Smooth muscle cell (in vitro differentiated cells): ENCODE results near the gene ASCL5. TPM values are rescaled to one million over a fixed set of nuclear protein-coding genes. Genes with fewer than 3 reads are reported as not detected.
A peak's percentile ranks its signal among the peaks of the same experiment; 100 is the strongest.

Experiments
- DNase-seq: peaks from one replicate; lab custom pipeline; 2025; ENCODE audit not compliant: unreplicated experiment; lab: John Stamatoyannopoulos, UW
- H2AFZ ChIP-seq: fragments of 200-600 bp; sonication (generic); 2 replicates; pipeline ENCODE4 v1.6.0; 2016; ENCODE audit warnings: antibody characterized with exemption, low read depth, mild to moderate bottlenecking
- H3F3A ChIP-seq: fragments of 200-600 bp; sonication (generic); 2 replicates; pipeline ENCODE4 v1.6.0; 2017; ENCODE audit warnings: antibody characterized with exemption, low read depth
- H3K27ac ChIP-seq: fragments of 200-600 bp; sonication (generic); 2 replicates; pipeline ENCODE4 v1.5.1; 2016; ENCODE audit warnings: low read depth, mild to moderate bottlenecking
- H3K27me3 ChIP-seq: fragments of 200-600 bp; sonication (generic); 2 replicates; pipeline ENCODE4 v1.6.1; 2016; ENCODE audit warnings: low read depth, mild to moderate bottlenecking
- H3K36me3 ChIP-seq: fragments of 200-600 bp; sonication (generic); 2 replicates; pipeline ENCODE4 v1.5.1; 2016; ENCODE audit warnings: low read depth
- H3K4me1 ChIP-seq: fragments of 200-600 bp; sonication (generic); 2 replicates; pipeline ENCODE4 v1.5.1; 2016; ENCODE audit warnings: low read depth
- H3K4me2 ChIP-seq: fragments of 200-600 bp; sonication (generic); 2 replicates; pipeline ENCODE4 v1.6.0; 2016; ENCODE audit warnings: mild to moderate bottlenecking
- H3K4me3 ChIP-seq: fragments of 200-600 bp; sonication (generic); 2 replicates; pipeline ENCODE4 v1.5.1; 2016; ENCODE audit warnings: mild to moderate bottlenecking
- H3K79me2 ChIP-seq: fragments of 200-600 bp; sonication (generic); 2 replicates; pipeline ENCODE4 v1.6.0; 2016; ENCODE audit warnings: low read depth, mild to moderate bottlenecking
- H3K9ac ChIP-seq: fragments of 200-600 bp; sonication (generic); 2 replicates; pipeline ENCODE4 v1.6.0; 2016; ENCODE audit warnings: low read depth
- H3K9me3 ChIP-seq: fragments of 200-600 bp; sonication (generic); replicated peaks from 2 replicates; pipeline ENCODE4 v1.5.1; 2016; ENCODE audit warnings: low read depth
- H4K20me1 ChIP-seq: fragments of 200-600 bp; sonication (generic); 2 replicates; pipeline ENCODE4 v1.6.0; 2016; ENCODE audit warnings: low read depth
- WGBS: methylation state at CpG from one replicate; pipeline ENCODE4 v1.1.7; 2016; ENCODE audit warnings: low lambda C conversion rate; 5-methylcytosine and 5-hydroxymethylcytosine counted together
- polyA plus RNA-seq: library from polyadenylated mRNA; unstranded; fragments of >200 nt; fragmentation: Nextera tagmentation; extraction: Ambion mirVana; gene quantifications from 2 replicates; pipeline ENCODE4 v1.2.1, GENCODE V29; 2016
- total RNA-seq: library from RNA; depleted of rRNA; stranded (reverse); fragments of >200 nt; gene quantifications from 2 replicates; pipeline ENCODE4 v1.2.3, GENCODE V29; 2014
- TF ChIP-seq, protein P1 (sequence below): fragments of 200-600 bp; sonication (generic); IDR thresholded peaks from 2 replicates; pipeline ENCODE4 v1.5.1; 2017; ENCODE audit warnings: borderline replicate concordance, mild to moderate bottlenecking, antibody characterized with exemption; ENCODE audit not compliant: insufficient read depth, poor library complexity, severe bottlenecking

Gene ASCL5
- total and polyA plus RNA-seq, 2 experiments from 2014 or later = not detected

DNA sequence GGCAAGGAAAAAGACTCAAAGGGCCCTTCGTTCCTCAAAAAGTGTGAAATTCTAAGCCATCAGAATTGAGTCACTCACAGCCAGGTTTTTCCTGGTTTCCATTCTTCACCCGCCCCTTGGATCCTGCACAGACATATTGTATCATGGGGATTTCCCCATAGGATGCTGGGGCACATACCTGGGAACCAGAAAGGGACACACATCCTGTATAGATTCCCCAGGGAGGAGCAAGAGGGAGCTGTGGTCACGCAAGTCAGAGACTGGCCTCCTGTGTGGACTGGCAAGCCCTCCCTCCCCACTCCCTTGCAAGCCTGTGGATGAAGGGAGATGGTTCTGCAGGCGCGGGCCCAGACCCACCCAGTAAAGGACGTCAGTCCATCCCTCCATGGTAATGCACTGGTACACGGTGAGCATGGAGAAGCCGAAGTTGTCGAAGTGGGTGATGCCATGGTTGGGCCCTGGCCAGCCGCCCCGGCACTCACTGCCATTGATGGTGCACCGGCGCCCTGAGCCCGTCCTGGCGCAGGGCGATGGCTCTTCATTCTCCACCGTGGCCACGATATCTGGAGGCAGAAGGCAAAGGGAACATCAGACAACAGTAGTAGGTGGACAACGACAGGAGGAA, 38.0 kb downstream of the ASCL5 start:
- H3K9ac ChIP-seq = no peak overlapping the region
- DNase-seq = no peak
- 96% methylated on average over 19 of the region's 19 CpGs for WGBS
- no peaks in the 10 kb centered on the region for H3K79me2 ChIP-seq
- no peak overlapping the region for H3K4me3 ChIP-seq
- no peaks in the 10 kb centered on the region for H4K20me1 ChIP-seq
- H3F3A ChIP-seq = no peaks in the 10 kb centered on the region
- no peaks in the 10 kb centered on the region for H3K36me3 ChIP-seq
- no peaks in the 10 kb centered on the region for H3K27me3 ChIP-seq
- no peak overlapping the region for H2AFZ ChIP-seq
- H3K9me3 ChIP-seq = no peaks in the 10 kb centered on the region
- H3K4me2 ChIP-seq = no peak overlapping the region
- H3K4me1 ChIP-seq = peaks cover 5% of the 10 kb centered on the region
- no peak overlapping the region for H3K27ac ChIP-seq
- TF ChIP-seq, protein P1, sequence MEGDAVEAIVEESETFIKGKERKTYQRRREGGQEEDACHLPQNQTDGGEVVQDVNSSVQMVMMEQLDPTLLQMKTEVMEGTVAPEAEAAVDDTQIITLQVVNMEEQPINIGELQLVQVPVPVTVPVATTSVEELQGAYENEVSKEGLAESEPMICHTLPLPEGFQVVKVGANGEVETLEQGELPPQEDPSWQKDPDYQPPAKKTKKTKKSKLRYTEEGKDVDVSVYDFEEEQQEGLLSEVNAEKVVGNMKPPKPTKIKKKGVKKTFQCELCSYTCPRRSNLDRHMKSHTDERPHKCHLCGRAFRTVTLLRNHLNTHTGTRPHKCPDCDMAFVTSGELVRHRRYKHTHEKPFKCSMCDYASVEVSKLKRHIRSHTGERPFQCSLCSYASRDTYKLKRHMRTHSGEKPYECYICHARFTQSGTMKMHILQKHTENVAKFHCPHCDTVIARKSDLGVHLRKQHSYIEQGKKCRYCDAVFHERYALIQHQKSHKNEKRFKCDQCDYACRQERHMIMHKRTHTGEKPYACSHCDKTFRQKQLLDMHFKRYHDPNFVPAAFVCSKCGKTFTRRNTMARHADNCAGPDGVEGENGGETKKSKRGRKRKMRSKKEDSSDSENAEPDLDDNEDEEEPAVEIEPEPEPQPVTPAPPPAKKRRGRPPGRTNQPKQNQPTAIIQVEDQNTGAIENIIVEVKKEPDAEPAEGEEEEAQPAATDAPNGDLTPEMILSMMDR = no peak

DNA sequence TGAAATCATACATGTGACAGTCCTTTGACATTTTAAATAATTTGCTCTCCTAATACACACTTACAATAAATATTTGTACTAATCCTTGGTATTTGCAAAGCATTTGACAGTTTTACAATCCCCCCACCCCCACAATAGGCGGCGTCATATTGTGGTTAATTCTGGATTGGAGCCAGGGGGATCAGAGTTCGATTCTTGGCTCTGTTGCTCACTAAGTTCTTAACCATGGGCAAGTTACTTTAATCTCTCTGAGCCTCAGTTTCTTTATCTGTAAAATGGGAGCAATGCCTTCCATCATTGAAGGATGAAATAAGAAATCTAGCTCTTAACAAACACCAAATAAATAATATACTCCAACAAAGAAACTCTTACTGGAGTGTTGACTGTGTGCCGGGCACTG, 38.6 kb downstream of the ASCL5 start:
- Histone ChIP-seq H4K20me1 (no peaks in the 10 kb centered on the region), H3K4me2 (no peak overlapping the region), H3K36me3 (no peaks in the 10 kb centered on the region), H3K4me3 (no peak overlapping the region), H3K27me3 (no peaks in the 10 kb centered on the region), H3K79me2 (no peaks in the 10 kb centered on the region), H3K9ac (no peak overlapping the region), H2AFZ (no peak overlapping the region), H3K27ac (no peak overlapping the region), H3K4me1 (peaks cover 5% of the 10 kb centered on the region), H3K9me3 (no peaks in the 10 kb centered on the region), H3F3A (no peaks in the 10 kb centered on the region)
- TF ChIP-seq, protein P1 = no peak
- no peak for DNase-seq
- WGBS = 82% methylated on average over 4 of the region's 4 CpGs

DNA sequence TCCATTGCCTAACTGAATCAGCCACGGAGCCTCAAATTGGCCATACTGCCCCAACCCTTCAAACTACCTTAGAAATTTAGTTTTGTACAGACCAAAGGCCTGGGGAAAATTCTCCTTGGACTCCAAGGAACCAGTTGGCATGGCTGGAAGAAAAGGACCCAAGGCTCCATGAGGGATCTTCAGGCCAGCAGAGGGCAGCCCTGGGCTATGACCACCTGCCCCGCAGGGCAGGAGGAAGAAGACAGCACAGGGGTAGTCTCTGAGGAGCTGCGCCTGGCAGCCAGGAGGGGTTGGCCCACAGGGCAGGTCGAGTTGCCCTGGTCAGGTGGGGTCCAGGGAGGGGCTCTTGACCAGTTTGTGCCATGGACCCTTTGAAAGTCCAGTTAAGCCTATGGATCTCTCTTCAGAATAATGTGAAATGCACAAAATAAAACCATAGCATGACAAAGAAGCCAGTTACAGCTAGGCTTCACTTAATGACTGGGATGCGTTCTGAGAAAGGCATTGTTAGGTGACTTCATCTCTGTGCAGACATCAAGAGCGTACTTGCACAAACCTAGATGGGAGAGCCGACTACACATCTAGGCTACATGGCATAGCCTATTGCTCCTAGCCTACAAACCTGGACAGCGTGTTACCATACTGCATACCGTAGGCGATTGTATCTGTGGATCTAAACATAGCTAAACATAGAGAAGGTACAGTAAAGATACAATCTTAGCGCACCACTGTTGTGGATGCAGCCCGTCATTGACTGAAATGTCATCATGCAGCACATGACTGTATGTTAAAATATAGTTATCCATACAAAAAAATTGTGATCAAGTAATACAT, 40.9 kb downstream of the ASCL5 start:
- no peak overlapping the region for H3K4me2 ChIP-seq
- no peak overlapping the region for H3K27ac ChIP-seq
- H3K4me3 ChIP-seq = no peak overlapping the region
- no peak overlapping the region for H3K9ac ChIP-seq
- no peaks in the 10 kb centered on the region for H3F3A ChIP-seq
- H3K27me3 ChIP-seq = no peaks in the 10 kb centered on the region
- no peak for DNase-seq
- H2AFZ ChIP-seq = no peak overlapping the region
- WGBS = 71% methylated on average over 12 of the region's 12 CpGs
- no peaks in the 10 kb centered on the region for H4K20me1 ChIP-seq
- TF ChIP-seq, protein P1 = peak; percentile 54
- H3K4me1 ChIP-seq = peaks cover 5% of the 10 kb centered on the region
- no peaks in the 10 kb centered on the region for H3K36me3 ChIP-seq
- H3K9me3 ChIP-seq = no peaks in the 10 kb centered on the region
- no peaks in the 10 kb centered on the region for H3K79me2 ChIP-seq

DNA sequence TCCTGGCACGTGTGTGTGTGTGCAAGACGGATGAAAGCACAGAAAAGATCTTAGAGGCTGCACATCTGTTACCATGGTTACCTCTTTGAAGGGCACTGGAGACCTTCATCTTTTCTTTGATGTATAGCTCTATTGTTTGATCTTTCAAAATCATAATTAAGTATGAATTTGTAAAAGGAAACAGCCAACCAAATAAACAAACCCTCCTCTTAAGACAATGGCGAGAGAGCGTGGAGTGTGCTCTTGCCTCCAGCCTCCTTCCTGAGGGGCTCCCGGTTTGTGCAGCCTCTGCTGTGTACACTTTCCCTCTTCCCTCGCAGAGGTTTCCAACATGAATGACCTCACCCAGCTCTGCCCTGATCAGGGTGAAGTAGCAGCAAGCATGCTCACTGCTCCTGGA, 42.7 kb downstream of the ASCL5 start:
- Histone ChIP-seq H3K27me3 (no peaks in the 10 kb centered on the region), H3K4me1 (peaks cover under 1% of the 10 kb centered on the region), H3K4me2 (no peak overlapping the region), H3K36me3 (no peaks in the 10 kb centered on the region), H3K4me3 (no peak overlapping the region), H3K79me2 (no peaks in the 10 kb centered on the region), H3K9ac (no peak overlapping the region), H3F3A (no peaks in the 10 kb centered on the region), H3K9me3 (no peaks in the 10 kb centered on the region), H3K27ac (no peak overlapping the region), H2AFZ (no peak overlapping the region), H4K20me1 (no peaks in the 10 kb centered on the region)
- WGBS = 73% methylated on average over 6 of the region's 6 CpGs
- no peak for DNase-seq
- TF ChIP-seq, protein P1 = no peak
